ENCODE measurements around the gene DIP2C.
"Not testable (repeated sequence)": the region's sequence is repeated elsewhere in the genome, so short reads cannot be mapped to it uniquely, and the experiment has no call there.

The DIP2C gene

GRCh38 chr10:490256-490655 is 199.2 kb downstream of the DIP2C start:
- FAIRE-seq, result no peak

- no peak for FAIRE-seq
Observed at GRCh38 chr10:489330-489729, 200.1 kb downstream of the DIP2C start.

- FAIRE-seq, result no peak
Observed at GRCh38 chr10:488933-489215, 200.6 kb downstream of the DIP2C start.

GRCh38 chr10:488081-488932 is 201.2 kb downstream of the DIP2C start:
- FAIRE-seq, result no peak

- no peak for FAIRE-seq
Observed at GRCh38 chr10:486666-487322, 202.7 kb downstream of the DIP2C start.

GRCh38 chr10:486206-486605 is 203.3 kb downstream of the DIP2C start:
- no peak for FAIRE-seq

- FAIRE-seq, result no peak
Observed at GRCh38 chr10:485776-486175, 203.7 kb downstream of the DIP2C start.

- FAIRE-seq, result no peak
Observed at GRCh38 chr10:484925-485661, 204.4 kb downstream of the DIP2C start.

- no peak for FAIRE-seq
Observed at GRCh38 chr10:484441-484924, 205.0 kb downstream of the DIP2C start.

- FAIRE-seq, result no peak
Observed at GRCh38 chr10:483261-483660, 206.2 kb downstream of the DIP2C start.

GRCh38 chr10:482848-483247 is 206.6 kb downstream of the DIP2C start:
- no peak for FAIRE-seq

- no peak for FAIRE-seq
Observed at GRCh38 chr10:482051-482501, 207.4 kb downstream of the DIP2C start.

GRCh38 chr10:481628-482027 is 207.8 kb downstream of the DIP2C start:
- no peak for FAIRE-seq

GRCh38 chr10:480928-481552 is 208.4 kb downstream of the DIP2C start:
- FAIRE-seq, result no peak

GRCh38 chr10:480498-480927 is 209.0 kb downstream of the DIP2C start:
- no peak for FAIRE-seq

- FAIRE-seq, result not testable (repeated sequence)
Observed at GRCh38 chr10:479706-480497, 209.6 kb downstream of the DIP2C start.

- no peak for FAIRE-seq
Observed at GRCh38 chr10:478471-479245, 210.8 kb downstream of the DIP2C start.

GRCh38 chr10:477620-478019 is 211.8 kb downstream of the DIP2C start:
- FAIRE-seq, result no peak

- FAIRE-seq, result no peak
Observed at GRCh38 chr10:476455-476780, 213.1 kb downstream of the DIP2C start.

GRCh38 chr10:475709-476454 is 213.6 kb downstream of the DIP2C start:
- no peak for FAIRE-seq

GRCh38 chr10:474946-475345 is 214.5 kb downstream of the DIP2C start:
- FAIRE-seq, result no peak

Measured in TTC549 (cell line).